Measurements from ENCODE around the gene SLC45A2. TPM values are rescaled to one million over a fixed set of nuclear protein-coding genes. Genes with fewer than 3 reads are reported as not detected.

SLC45A2 gene
- total and polyA plus RNA-seq, 4 donors = 0.03 to 0.40 TPM; not detected in 2

GRCh38 chr5:33997331-33997983 lies 13.0 kb upstream of the SLC45A2 start:
- no peaks in the 10 kb centered on the region for H3K9me3 ChIP-seq (ENCODE audit: control insufficient read depth in 4 of 4, insufficient read depth in 3 of 4, low read length in 3 of 4)
- WGBS, 2 donors = 31 to 34% methylated on average over 6 of the region's 6 CpGs
- H3K36me3 ChIP-seq (ENCODE audit: control insufficient read depth in 4 of 4, insufficient read depth in 4 of 4, low read length in 4 of 4) = peaks cover 0 to 13% (median 3%) of the 10 kb centered on the region in 4 donors
- peaks cover 0 to 19% (median 2%) of the 10 kb centered on the region in 5 donors for H3K4me1 ChIP-seq (ENCODE audit: control insufficient read depth in 5 of 5, insufficient read depth in 5 of 5, low read length in 5 of 5)
- DNase-seq (peak; percentile 74 to 90 (median 89)), ATAC-seq (ENCODE audit: insufficient read depth, low FRiP score) (peak; percentile 65)
- no peak overlapping the region for H3K4me3 ChIP-seq
- TF ChIP-seq, protein P1, sequence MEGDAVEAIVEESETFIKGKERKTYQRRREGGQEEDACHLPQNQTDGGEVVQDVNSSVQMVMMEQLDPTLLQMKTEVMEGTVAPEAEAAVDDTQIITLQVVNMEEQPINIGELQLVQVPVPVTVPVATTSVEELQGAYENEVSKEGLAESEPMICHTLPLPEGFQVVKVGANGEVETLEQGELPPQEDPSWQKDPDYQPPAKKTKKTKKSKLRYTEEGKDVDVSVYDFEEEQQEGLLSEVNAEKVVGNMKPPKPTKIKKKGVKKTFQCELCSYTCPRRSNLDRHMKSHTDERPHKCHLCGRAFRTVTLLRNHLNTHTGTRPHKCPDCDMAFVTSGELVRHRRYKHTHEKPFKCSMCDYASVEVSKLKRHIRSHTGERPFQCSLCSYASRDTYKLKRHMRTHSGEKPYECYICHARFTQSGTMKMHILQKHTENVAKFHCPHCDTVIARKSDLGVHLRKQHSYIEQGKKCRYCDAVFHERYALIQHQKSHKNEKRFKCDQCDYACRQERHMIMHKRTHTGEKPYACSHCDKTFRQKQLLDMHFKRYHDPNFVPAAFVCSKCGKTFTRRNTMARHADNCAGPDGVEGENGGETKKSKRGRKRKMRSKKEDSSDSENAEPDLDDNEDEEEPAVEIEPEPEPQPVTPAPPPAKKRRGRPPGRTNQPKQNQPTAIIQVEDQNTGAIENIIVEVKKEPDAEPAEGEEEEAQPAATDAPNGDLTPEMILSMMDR (IDR thresholded peaks at IDR 0.05; ENCODE audit: control extremely low read depth, extremely low read depth) = peak; percentile 49
- no peaks in the 10 kb centered on the region for H3K27me3 ChIP-seq (ENCODE audit: control insufficient read depth in 3 of 3, insufficient read depth in 3 of 3, low read length in 2 of 3)
- H3K9ac ChIP-seq (ENCODE audit: insufficient read depth in 1 of 2, low read length in 2 of 2) = no peak overlapping the region
- H3K27ac ChIP-seq (ENCODE audit: low read depth in 1 of 2, low read length in 1 of 2) = peak overlapping the region in 1 of 2 donors; percentile 22

GRCh38 chr5:33995865-33996264 lies 11.4 kb upstream of the SLC45A2 start:
- no peak overlapping the region for H3K9ac ChIP-seq (ENCODE audit: insufficient read depth in 1 of 2, low read length in 2 of 2)
- H3K27me3 ChIP-seq (ENCODE audit: control insufficient read depth in 3 of 3, insufficient read depth in 3 of 3, low read length in 2 of 3) = no peaks in the 10 kb centered on the region
- DNase-seq (no peak), ATAC-seq (ENCODE audit: insufficient read depth, low FRiP score) (no peak)
- H3K4me1 ChIP-seq (ENCODE audit: control insufficient read depth in 5 of 5, insufficient read depth in 5 of 5, low read length in 5 of 5) = peaks cover 0 to 6% (median 0%) of the 10 kb centered on the region in 5 donors
- WGBS, 2 donors = 67 to 72% methylated on average over 2 of the region's 2 CpGs
- no peak overlapping the region for H3K4me3 ChIP-seq
- TF ChIP-seq, protein P1 (IDR thresholded peaks at IDR 0.05; ENCODE audit: control extremely low read depth, extremely low read depth) = no peak
- H3K9me3 ChIP-seq (ENCODE audit: control insufficient read depth in 4 of 4, insufficient read depth in 3 of 4, low read length in 3 of 4) = no peaks in the 10 kb centered on the region
- peaks cover 0 to 12% (median 3%) of the 10 kb centered on the region in 4 donors for H3K36me3 ChIP-seq (ENCODE audit: control insufficient read depth in 4 of 4, insufficient read depth in 4 of 4, low read length in 4 of 4)
- H3K27ac ChIP-seq (ENCODE audit: low read depth in 1 of 2, low read length in 1 of 2) = no peak overlapping the region

DNA sequence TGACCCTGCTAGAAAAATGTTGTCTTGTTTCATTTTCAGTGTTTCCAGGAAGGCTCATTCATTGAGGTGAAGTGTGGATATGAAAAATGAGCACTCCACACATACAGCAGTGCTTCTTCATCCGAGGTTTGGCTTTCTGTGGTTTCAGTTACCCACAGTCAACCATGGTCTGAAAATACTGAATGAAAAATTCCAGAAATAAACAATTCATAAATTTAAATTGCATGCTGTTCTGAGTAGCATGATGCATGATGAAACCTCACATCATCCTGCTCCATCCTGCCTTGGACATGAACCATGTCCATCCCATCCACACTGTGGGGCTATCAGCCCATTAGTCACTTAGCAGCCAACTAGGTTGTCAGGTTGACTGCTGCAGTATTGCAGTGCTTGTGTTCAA lies 10.4 kb upstream of the SLC45A2 start:
- Histone ChIP-seq H3K27ac (ENCODE audit: low read depth in 1 of 2, low read length in 1 of 2) (no peak overlapping the region), H3K9ac (ENCODE audit: insufficient read depth in 1 of 2, low read length in 2 of 2) (no peak overlapping the region), H3K36me3 (ENCODE audit: control insufficient read depth in 4 of 4, insufficient read depth in 4 of 4, low read length in 4 of 4) (peaks cover 0 to 12% (median 4%) of the 10 kb centered on the region in 4 donors), H3K4me3 (no peak overlapping the region), H3K9me3 (ENCODE audit: control insufficient read depth in 4 of 4, insufficient read depth in 3 of 4, low read length in 3 of 4) (no peaks in the 10 kb centered on the region), H3K27me3 (ENCODE audit: control insufficient read depth in 3 of 3, insufficient read depth in 3 of 3, low read length in 2 of 3) (no peaks in the 10 kb centered on the region), H3K4me1 (ENCODE audit: control insufficient read depth in 5 of 5, insufficient read depth in 5 of 5, low read length in 5 of 5) (peaks cover 0 to 6% (median 0%) of the 10 kb centered on the region in 5 donors)
- WGBS, 2 donors = 31 to 50% methylated on average over 1 of the region's 1 CpG
- DNase-seq (no peak), ATAC-seq (ENCODE audit: insufficient read depth, low FRiP score) (no peak)
- TF ChIP-seq, protein P1 (IDR thresholded peaks at IDR 0.05; ENCODE audit: control extremely low read depth, extremely low read depth) = no peak
